GM15510 (cell line): ENCODE data around the gene TIAM2.

Experiments
- POLR2A ChIP-seq: IDR thresholded peaks from 3 replicates; pipeline ENCODE4 v1.6.1; 2011; ENCODE audit warnings: borderline replicate concordance; ENCODE audit not compliant: insufficient read length; ENCODE audit errors: extremely low read depth

TIAM2 gene

DNA sequence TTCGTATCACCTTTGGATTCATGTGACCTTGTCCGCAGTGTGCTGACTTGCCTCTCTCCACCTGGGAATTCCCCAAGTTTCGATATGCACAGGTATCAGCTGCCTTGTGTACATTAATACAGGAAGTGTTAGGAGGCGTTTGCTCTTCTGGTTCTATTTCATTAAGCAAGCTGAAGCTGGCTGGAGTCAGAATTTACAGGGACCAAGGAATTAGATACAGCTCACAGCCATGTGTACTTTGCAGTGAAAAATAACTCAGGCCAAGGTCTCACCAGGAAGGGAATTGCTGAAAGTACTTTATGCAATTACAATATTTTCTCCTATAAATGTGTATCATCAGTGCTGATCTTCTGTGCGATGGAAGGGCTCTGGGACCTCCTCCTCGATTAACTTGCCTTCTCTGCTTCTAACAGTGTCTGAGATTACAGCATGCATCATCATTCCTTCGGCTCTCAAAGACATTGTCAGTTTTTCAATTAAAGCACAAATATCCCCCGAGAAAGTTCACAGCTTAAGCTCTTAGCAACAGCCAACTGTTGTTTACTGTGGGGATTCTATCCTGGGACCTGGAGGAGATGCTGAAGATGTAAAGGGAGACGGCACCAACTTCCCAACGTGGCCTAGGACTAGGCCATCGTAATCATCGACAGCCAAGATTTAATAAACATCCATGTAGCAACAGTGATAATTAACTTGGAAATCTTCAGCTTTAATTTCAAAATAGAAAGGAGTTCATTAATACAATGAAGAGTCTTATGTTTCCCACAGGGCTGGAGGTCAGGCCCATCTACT, 13.8 kb upstream of the TIAM2 start:
- TF ChIP-seq POLR2A = no peak

DNA sequence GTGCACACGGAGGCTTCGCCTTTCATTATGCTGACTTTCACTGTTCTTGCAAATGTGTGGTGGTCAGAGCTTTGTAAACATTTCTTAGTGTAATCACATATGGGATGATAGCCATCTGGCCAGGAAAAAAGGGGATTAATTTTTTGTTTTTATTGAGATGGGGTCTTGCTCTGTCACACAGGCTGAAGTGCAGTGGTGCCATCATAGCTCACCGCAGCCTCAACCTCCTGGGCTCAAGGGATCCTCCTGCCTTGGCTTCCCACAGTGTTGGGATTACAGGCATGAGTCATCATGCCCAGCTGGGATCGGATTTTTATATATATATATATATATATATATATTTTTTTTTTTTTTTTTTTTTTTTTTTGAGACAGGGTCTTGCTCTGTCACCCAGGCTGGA, 11.0 kb upstream of the TIAM2 start:
- no peak for TF ChIP-seq POLR2A

- no peak for TF ChIP-seq POLR2A
Observed at GRCh38 chr6:154986787-154987235, 8.3 kb upstream of the TIAM2 start.

DNA sequence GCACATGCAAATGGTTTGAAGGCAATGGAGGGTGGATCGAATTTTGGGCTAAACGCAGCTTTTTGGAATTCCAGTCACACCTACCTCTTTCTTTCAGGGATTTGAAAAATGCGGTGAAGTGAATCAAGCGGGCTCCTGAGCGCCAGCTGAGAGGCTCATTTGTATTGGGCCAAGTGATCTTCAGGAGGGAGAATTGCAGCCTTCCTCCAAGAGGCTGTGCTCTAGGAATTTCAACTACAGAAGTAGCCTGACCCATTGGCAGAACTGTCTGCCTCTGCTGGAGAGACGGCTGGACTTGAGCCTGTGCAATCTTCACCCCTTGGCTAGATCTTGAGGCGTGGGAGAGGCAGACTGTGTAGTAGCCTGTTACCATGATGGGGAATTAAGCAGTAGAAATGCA, 5.7 kb upstream of the TIAM2 start:
- TF ChIP-seq POLR2A = no peak

- TF ChIP-seq POLR2A = no peak
Observed at GRCh38 chr6:154991207-154991606, 3.9 kb upstream of the TIAM2 start.

GRCh38 chr6:154993026-154993425, 2.1 kb upstream of the TIAM2 start:
- no peak for TF ChIP-seq POLR2A

DNA sequence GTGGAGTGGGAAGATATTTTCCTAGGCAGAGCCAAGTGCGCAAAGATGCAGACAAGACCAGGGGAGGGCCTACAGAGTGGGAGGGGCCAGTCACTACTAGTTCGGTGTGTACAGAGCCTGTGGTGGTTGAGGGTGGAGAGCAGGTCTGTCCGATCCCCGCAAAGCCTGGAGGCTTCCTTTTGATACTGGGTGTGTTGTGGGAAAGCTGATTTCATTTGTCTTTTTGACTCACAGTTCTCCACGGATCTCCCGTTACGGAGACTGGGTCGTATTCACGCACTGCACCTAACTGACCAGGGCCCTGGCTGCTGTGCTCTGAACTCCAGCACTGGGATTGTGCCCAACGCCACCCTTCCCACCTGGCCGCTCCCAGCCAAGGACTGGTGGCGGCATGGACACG, 1.4 kb upstream of the TIAM2 start:
- no peak for TF ChIP-seq POLR2A

- TF ChIP-seq POLR2A = no peak
Observed at GRCh38 chr6:154994836-154995253, 270 bp upstream of the TIAM2 start.

DNA sequence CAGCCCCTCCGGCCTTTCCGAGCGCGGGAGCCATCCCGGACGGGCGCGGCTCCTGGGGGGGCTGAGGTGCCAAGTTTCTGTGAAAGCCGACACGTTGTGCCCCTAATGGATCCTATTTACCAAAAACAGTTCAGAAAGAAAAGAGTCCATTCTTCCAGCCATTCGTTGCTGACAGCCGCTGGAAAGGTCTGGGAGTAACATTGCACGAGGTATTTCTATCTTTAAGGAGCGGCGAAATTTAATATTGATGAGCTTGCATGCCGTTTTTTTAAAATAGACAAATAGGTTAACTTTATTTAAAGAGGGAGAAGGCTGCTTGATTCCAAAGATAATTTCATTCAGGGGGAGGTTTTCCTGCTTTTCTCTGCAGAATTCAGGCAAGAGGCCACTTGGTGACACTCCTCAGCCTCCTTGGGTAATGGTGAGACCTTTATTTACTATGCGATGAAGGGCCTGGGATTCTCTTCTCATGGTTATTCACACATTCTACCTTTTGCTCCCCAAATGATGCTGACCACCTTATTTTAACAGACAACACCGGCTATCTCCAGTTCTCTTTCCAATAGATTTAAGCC, 988 bp downstream of the TIAM2 start:
- no peak for TF ChIP-seq POLR2A

- TF ChIP-seq POLR2A = no peak
Observed at GRCh38 chr6:154996841-154997311, 1.8 kb downstream of the TIAM2 start.

GRCh38 chr6:154998855-154999254, 3.7 kb downstream of the TIAM2 start:
- no peak for TF ChIP-seq POLR2A

GRCh38 chr6:155001482-155001881, 6.4 kb downstream of the TIAM2 start:
- no peak for TF ChIP-seq POLR2A

DNA sequence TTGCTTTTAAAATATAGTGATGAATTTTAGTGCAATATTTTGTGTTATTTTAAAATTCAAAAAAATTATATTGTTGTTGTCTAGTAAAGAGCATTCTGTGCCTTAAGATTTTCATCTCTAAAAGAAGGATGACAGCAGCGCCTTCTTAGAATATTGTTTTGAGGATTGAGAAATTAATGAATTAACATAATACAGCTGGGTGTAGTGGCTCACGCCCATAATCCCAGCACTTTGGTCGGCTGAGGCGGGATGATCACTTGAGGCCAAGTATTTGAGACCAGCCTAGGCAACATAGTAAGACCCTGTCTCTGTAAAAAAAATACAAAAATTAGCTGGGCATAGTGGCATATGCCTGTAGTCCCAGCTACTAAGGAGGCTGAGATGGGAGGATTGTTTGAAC, 6.8 kb downstream of the TIAM2 start:
- no peak for TF ChIP-seq POLR2A

DNA sequence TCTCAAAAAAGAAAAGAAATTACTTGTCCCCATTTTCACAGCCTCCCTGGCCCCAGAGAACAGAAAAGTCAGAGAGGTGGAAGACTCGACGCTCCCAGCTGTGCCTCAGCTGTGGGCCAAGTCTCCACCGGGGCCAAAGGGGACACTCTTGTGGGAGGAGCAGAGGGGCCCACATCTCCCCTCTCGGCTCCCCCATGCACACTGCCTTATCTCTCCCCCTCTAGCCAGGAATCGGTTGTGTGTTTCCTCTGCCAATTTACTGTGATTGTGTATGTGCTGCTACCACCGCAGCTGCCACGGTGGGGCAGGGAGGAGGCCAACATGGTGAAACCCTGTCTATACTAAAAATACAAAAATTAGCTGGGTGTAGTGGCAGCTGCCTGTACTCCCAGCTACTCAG, 8.4 kb downstream of the TIAM2 start:
- TF ChIP-seq POLR2A = no peak

DNA sequence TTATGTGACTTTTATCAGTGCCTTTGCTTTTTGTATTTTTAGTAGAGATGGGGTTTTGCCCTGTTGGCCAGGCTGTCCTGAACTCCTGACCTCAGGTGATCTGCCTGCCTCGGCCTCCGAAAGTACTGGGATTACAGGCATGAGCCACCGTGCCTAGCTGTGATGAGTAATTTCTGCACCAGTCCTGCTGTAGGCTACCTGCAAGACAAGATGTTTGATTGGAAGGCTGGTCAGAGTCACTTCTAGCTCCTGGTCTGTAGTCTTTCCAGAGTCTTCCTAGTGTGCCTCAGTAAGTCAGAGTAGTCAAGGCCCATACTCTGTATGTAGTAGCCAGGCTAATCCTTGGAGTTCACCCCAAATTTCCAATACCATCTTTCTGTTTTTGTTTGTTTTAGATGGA, 8.9 kb downstream of the TIAM2 start:
- no peak for TF ChIP-seq POLR2A
